CD4-positive, alpha-beta T cell treated with Interleukin-2 at 100 ng/mL for 4 hours (primary cell): Measurements from ENCODE around the gene HTRA3.

ENCODE experiments used
- DNase-seq: peaks from one replicate; pipeline ENCODE4 v3.0.0-alpha.2; 2020; ENCODE audit warnings: low spot score

Gene HTRA3

DNA sequence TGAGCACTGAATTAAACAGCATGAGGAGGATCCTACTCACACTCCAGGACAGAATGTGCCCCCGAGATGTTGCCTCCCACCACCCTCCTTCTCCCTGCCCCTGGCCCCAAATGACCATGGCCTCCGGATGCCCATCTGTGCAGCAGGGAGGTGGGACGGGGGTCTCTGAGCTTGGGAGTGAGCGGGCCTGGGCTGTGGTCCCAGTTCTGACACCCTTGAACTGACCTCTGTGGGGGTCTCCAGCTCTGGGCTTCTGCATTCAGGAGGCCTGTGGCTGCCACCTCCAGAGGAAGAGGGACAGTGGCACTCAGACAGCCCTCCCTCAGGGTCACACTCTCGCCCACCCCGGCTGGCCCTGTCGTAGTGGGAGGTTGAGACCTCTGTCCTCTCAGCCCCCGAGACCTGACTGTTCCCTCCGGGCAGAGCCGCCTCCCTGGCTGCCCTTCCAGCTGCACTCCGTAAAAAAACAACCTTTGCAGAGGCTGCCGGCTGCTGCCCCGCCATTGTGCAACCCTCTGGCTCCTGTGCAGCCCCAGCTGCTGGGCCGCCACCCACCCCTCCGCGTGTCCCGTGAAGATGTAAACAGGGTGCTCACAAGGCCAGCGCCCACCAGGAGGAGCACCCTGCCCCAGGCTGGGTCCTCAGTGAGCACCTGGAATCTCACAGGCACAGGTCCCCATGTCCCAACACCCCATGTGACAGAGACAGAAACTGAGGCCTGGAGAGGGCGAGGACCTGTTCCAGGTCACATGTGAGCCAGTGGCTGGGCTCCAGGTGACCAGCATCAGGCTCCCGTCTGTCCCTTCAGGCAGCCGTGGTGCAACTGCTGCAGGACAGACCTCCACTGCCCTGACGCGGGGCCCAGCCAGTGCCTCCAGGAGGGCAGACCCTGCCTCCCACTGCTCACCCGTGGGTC lies 39.6 kb downstream of the HTRA3 start:
- DNase-seq: no peak

DNA sequence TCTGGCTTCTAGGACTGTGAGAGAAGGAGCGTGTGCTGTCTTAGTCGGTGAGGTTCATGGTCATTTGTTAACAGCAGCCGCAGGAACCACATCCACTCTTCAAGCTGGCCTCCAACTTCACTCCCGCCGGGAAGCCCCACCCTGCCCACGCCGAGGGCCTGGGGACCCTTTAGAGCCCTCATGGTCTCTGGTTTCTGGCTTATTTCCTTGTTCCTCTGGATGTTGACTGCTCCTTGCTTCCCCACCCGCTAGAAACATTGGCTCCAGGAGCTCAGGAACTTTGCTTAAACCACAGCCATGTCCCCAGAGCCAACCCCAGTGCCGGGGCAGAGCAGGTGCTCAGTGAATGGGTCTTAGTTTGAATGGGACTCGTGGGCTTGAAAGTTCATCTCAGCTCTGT lies 40.8 kb downstream of the HTRA3 start:
- DNase-seq: no peak

DNA sequence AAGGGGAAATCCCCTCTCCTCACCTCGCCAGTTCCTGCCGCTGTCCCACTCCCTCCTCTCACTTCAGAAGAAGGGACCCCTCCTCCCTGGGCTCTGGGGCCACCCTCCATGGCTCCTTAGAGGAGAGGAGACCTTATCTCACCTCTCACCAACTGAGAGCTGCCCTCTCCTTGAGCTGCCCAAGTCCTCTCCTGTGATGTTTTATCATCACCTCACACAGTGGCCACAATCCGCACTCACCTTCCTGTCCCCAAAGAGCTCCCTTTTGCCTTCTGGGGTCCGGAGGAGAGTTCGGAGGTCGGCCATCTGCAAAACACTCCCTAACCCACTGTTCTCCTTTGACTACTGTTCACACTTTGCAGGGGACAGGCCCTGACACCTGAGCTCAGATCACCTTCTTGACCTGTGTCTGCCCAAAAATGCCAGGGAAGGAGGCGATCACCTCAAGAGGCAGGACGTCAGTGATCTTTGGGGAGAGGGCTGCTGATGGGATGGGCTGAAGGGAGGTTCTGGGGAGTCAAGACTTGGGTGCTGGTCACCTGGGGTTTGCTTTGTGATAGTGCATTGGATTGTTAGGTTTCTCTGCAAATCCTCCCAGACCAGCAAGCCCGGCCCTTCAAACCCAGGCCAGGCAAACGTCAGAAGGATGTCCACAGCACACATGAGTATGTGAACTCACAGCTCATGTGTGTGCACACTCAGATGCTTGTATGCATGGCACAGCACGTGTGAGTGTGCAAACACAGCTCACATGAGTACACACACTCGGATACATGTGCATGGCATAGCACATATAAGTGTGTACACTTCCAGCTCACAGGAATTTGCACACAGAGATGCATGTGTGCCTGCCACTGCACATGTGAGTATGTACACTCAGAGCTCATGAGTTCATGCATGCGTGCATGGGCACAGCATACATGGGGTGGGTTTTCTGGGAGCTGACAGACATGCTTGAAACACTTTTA lies 41.8 kb downstream of the HTRA3 start:
- DNase-seq: no peak

DNA sequence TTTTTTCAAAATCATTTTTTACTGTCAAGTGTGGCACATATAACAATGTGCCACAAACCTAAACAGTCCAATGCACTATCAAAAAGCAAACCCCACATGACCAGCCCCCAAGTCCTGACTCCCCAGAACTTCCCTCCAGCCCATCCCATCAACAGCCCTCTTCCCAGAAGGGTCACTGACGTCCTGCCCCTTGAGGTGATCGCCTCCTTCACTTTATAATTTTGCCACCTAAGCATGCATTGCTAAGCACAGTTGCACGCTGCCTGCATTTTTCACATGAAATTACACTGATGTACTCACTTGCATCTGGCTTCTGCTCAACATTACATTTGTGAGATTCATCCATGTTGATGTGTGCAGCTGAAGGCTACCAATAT lies 42.5 kb downstream of the HTRA3 start:
- no peak for DNase-seq

DNA sequence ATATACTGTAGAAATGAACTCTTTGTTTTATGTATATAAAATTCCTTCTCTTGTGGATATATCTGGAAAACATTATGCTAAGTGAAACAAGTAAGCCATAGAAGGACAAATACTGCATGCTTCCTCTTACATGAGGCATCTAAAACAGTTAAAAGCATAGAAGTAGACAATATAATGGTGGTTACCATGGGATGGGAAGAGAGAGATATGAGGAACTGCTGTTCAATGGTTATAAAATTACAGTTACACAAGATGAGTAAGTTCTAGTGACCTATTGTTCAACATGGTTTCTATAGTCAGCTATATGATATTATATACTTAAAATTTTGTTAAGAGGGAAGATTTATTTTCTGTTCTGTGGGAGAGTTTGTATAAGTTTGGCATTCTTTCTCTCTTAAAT lies 43.4 kb downstream of the HTRA3 start:
- no peak for DNase-seq

DNA sequence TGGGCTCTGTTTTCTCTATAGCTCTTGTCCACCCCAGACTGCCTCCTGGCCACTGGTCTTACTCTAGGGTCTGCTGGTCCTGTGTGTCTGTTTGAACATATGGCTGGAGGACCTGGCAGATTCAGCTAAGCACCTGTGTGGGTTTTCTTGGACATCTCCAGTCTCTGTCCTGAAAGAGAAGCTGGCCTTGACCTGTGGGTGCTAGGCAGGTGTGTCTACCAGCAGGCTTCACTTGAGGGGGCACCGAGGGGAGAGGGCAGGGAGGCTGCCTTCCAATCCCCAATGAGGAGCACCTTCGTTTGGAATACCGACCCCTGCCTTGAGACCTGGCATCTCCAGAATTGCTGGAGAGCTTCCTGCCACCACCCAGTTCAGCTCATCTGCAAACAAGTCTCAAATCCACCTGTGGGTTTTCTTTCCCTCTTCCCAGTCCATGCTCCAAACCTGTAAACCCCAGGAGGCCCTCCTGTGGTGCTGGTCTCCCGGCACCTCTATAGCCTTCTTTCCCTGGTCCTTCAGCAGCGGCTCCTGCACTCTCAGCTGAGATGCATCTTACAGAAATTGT lies 45.2 kb downstream of the HTRA3 start:
- DNase-seq: no peak

DNA sequence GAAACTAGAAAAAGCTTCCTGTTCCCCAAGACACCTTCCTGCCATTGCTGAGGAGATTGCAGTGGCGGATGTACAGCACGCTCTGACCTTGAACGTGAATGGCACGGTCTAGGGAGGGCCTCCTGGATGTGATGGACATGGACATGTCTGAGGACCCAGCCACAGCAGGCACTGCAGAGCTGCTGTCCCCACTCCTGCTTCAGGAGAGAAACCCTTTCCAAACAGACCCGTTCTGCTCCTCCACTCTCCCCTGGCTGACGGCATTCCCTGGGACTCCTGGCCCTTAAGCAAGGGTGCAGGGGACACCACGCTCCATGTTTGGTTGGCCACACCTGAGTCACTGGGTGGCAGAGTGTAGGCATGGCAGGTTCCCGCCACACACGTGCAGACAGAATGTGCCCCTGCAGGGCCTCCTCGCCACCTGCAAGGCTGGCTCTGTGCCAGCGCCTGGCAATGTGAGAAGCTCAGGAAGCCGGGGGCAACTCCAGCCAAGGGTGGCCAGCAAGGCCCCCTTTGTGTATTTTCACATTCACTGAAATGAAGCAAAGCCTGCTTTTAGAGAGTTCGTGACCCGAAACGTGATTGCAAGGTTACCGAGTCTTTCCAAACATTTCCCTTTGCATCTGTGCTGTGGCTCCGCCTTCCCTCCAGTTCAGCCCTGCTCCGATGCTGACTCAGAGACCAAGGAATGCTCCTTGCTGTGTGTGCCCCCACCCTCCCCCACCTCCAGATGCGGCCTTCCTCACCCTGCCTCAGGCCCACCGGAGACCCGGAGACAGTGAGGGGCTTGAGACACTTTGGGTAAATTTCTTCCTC lies 46.1 kb downstream of the HTRA3 start:
- no peak for DNase-seq

DNA sequence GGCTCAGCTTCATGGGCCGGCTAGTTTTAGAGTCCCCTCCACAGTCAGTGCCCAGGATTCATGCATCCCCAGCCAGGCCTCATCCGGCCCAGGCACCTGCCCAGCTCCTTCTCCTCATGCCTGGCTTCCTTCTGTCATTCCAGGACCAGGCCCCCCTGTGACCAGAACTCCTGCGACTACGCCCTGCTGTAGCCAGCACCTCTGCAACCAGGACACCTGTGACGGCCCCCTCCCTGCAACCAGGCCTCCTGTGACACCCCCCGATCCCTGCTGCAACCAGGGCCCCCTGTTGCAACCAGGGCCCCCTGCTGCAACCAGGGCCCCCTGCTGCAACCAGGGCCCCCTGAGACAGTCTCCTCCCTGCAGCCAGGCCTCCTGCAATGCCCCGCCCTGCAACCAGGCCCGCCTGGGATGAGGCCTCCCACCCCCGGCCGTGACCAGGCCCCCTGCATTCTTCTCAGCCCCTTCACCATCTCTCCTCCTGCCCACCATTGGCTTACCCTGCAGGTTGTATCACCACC lies 46.8 kb downstream of the HTRA3 start:
- no peak for DNase-seq

DNA sequence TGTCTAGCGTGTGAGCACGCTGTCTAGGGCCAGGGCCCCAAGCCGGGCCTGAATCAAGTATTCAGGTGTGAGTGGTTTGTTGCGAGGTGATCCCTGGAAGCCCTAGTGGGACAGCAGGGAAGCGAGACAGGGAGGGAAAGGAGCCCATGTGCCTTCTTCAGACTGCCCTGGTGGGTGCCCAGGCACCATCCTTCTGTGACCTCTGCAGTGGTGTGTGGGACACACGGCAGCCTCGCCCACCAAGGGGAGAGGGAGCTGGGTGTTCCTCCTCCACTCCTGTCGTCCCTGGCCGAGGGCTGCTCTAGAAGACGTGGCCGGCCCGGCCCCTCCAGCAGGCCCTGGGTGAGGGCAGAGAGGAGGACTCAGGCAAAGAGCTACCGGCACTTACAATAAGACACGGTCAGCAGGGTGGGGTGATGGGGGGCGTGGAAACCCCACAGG lies 47.4 kb downstream of the HTRA3 start:
- DNase-seq: no peak

DNA sequence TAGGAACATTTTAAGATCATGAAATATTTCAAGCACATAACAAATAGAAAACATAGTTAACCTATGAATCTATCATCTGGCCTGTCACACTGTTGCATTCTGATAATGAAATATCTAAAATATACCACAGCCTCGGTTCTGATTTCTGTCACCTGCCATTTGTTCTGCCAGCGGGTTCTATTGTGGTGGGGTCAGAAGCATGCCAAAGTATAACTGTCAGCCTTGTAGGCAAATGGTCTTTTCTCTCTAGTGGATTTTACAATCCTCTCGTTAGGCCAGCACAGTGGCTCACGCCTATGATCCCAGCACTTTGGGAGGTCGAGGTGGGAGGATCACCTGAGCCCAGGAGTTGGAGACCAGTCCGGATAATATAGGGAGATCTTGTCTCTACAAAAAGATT lies 47.9 kb downstream of the HTRA3 start:
- DNase-seq: no peak

DNA sequence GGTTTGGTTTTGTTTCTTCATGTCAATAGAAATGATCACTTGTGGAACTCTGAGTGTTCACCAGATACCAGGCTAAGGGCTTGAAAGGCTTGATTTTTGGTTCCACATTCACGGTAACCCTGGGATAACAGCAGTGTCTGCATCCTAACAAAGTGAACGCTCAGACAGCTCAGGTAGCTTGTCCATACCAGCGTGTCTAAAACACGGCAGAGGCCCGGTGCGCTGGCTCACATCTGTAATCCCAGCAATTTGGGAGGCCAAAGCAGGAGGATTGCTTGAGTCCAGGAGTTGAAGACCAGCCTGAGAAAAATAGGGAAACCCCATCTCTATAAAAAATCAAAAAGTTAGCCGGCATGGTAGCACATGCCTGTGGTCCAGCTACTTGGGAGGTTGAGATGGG lies 49.0 kb downstream of the HTRA3 start:
- DNase-seq: no peak

DNA sequence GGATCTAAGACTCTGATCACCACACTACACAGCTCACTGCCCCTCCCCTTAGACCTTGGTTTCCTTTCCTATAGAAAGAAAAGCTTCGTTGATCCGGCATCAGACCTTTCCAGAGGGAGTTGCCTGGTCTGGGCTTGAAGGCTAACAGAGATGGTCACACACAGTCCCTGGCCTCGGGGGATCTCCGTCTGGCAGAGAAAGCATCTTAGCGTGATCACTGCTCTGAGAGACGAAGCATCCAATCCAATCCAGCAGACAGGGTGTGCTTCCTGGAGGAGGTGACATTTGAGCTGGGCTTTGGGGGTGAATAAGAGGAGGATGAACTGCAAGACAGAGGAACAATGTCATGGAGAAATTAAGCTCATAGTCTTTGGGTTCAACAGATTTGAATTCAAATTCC lies 49.5 kb downstream of the HTRA3 start:
- DNase-seq: no peak

DNA sequence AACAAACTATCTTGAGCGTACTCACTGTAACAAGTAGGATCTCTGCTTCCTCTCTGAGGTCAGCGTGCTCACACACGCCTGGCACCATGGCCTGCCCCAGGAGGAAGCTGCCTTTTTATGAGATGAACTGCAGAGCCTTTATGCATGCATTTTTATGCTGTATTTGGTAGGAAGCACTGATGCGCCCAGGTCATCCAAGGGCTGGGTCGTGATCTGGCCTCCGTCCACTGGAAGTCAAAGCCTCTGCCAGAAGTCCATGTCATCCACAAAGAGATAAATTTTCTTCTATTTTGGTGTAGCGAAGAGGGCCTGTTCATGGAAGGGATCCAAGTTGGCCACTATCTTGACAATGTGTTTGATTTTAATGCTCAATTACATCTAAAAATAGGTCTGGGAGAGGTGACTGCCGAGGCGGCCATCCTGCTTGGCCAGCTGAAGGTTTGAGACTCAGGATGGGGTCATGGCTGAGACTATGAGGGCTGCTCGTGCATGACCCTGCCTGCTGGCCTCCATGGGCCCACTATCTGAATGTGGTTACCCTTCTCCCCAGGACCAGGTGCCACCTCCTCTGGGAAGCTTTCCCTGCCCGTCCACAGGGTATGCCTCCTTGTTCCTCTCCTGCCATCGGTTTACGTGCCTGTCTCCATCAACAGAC lies 50.3 kb downstream of the HTRA3 start:
- no peak for DNase-seq

DNA sequence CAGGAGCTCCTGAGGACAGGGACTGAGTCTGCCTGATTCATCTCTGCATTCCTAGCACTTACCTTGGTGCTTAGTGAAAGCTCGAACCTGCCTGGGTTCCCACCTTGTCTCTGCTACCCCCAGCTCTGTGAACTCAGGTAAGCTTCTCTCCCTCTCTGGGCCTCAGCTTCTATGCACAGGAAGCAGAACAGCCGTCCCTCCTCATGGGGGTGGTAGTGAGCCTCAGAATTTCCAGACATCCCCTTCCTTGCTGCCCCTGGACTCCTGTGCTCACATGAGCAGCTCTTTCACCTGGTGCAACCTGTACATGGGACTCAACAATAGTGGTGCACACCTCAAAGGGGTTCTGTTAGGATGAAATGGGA lies 50.8 kb downstream of the HTRA3 start:
- DNase-seq: no peak

DNA sequence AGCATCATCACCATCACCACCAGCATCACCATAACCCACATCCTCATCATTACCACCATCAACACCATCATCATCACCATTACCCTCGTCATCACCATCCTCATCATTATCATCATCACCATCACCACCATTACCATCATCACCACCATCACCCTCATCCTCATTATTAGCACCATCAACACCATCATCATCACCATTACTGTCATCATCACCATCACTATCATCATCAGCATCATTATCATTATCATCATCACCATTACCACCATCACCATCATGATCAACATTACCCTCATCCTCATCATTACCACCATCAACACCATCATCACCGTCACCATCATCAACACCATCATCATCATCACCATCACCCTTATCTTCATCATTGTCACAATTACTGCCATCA lies 51.7 kb downstream of the HTRA3 start:
- no peak for DNase-seq

DNA sequence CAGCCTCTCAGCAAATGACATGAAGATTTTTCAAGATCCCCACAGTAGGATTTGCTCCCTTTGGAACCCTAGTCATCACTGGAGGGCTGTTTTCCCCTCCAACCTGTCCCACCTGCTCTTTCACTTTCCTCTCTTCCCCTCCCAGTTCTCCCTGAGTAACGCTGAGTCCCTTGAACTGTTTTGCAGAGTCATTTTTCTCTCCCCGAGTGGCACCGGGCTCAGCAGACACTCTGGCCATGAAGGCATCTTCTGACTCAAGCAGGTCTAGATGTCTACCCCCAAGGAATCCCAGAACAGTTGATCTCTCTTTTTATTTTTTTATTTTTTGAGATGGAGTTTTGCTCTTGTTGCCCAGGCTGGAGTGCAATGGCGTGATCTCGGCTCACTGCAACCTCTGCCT lies 52.2 kb downstream of the HTRA3 start:
- DNase-seq: no peak

DNA sequence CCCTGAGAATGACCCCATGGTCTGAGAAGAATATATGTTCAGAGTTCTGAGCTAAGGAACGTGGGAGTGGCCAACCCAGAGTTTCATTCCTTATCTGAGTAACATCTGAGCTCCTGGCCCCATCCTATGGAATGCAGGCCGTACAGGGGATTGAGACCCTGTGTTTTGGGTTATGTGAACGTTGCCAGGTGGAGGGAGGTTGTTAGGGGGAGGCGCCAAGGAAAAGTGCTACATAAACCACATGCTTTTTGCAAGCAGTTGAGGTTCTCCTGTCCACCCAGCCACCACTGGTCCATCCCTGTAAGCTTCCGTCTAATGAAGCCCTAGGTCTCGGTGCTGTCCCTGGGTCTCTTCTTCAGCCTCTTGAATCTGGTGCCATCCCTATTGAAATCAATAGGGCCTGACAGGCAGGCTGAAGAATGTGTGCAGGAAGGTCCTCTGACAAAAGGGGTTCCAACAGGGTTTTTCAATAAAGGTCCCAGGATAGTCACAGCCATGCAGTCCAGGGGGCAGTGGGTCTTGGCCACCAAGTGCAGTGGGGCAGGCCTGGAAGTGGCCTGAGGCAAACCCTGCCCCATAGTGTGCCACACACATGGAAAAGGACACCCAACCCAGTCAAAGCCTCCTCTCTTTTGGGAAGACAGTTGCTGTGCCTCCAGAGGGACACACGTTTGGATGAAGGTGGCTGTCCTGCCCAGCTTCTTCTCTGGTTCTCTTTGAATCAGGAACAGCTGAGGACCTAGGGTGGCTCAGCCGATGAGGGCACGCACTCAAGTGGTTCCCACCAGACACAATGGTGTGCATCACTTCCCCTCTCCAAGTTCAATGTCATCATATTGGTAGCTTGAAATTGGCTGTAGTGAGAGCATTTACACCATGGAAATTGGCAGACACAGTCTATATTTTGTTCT lies 53.5 kb downstream of the HTRA3 start:
- DNase-seq: no peak

DNA sequence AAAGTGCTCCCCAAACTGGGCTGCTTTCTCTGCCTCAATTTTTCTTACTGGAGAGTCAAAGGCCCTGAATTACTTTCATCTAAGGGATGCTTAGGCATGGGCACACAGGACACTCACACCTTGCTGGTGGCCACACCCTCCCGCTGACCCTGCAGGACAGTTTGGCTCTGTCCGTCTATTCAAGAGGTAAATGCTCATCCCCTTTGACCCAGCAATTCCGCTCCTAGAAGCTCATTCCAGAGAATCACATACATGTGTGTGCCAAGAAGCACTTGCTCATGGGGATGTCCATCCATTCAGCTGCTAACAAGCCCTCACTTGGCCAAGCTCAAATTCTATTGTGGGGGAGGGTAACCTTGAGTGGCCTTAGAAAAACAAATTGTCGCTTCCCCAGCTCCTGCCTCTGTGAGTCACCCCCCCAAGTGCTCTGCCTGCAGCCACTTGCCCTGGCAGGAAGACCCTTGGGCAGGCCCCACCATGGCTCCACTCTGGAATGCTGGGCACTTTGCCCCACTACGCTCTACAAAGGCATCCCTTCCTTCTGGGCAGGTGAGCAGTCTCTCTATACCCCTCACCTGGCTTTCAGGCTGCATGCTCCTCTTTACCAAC lies 54.5 kb downstream of the HTRA3 start:
- DNase-seq: no peak

DNA sequence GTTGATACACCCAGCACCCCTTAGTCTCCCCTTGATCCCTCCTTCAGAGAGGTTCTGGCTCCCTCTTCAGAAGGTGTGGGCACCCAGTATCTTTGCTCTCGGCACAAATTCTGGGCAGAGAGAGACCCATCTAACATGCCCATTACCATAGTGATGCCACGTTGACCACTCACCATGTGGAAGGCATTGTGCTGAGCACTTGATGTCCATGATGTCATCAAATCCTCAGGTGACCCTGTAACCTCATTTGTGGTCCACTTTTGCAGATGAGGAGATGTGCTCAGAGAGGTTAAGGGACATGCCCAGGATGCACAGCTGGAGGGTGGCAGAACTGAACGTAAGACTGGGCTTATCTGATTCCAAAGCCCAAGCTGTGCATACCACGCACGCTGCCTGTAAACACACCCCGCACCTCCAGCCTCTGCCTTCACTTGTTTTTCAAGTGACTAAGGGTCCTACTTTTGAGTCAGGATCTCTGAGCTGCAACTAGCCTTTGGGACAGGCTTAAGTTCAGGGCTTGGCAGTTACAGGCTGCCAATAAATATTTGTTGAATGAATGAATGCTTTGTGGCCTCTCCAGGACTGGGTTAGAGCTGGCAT lies 55.2 kb downstream of the HTRA3 start:
- DNase-seq: no peak
